ENCODE results near the gene PHF23.

PHF23 gene

GRCh38 chr17:7238420-7239090, 702 bp downstream of the PHF23 start:
- no peak for DNase-seq (ENCODE audit: low read depth in 1 of 2, low spot score in 1 of 2)

GRCh38 chr17:7237761-7238419, 1.4 kb downstream of the PHF23 start:
- peak; percentile 70 to 84 for DNase-seq (ENCODE audit: low read depth in 1 of 2, low spot score in 1 of 2)

- no peak for DNase-seq (ENCODE audit: low read depth in 1 of 2, low spot score in 1 of 2)
Measured at GRCh38 chr17:7237266-7237760, 1.9 kb downstream of the PHF23 start.

DNA sequence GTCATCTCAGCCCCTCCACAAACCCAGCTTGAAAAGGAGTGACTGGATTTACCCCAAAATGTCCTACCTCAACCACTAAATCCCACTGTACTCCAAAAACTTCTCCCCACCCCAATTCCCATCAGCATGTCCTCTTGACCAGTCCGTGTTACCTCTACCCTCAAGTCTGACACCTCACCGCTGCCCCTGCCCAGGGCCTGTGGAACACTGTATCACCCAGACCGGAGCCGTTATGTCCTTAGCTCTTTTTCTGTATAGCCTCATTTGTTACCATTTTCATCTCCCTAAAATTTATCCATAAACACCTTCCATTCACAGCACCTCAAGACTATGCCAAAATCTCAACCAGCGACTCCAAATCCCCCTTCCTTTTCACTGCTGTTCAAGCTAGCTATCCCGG, 2.4 kb downstream of the PHF23 start:
- no peak for DNase-seq (ENCODE audit: low read depth in 1 of 2, low spot score in 1 of 2)

- no peak for DNase-seq (ENCODE audit: low read depth in 1 of 2, low spot score in 1 of 2)
Measured at GRCh38 chr17:7235693-7236665, 3.3 kb downstream of the PHF23 start.

- peak; percentile 88 to 89 for DNase-seq (ENCODE audit: low read depth in 1 of 2, low spot score in 1 of 2)
Measured at GRCh38 chr17:7234083-7234951, 4.9 kb downstream of the PHF23 start, which contains the start of gene DVL2. DVL2 (minus strand) TSS chr17:7234517; CDS start chr17:7234262, 255 bp downstream.

- DNase-seq (ENCODE audit: low read depth in 1 of 2, low spot score in 1 of 2) = no peak
Measured at GRCh38 chr17:7233701-7234082, 5.6 kb downstream of the PHF23 start.

GRCh38 chr17:7232114-7232513, 7.1 kb downstream of the PHF23 start:
- no peak for DNase-seq (ENCODE audit: low read depth in 1 of 2, low spot score in 1 of 2)

- no peak for DNase-seq (ENCODE audit: low read depth in 1 of 2, low spot score in 1 of 2)
Measured at GRCh38 chr17:7229504-7229903, 9.8 kb downstream of the PHF23 start.

GRCh38 chr17:7228920-7229319, 10.3 kb downstream of the PHF23 start:
- no peak for DNase-seq (ENCODE audit: low read depth in 1 of 2, low spot score in 1 of 2)

DNA sequence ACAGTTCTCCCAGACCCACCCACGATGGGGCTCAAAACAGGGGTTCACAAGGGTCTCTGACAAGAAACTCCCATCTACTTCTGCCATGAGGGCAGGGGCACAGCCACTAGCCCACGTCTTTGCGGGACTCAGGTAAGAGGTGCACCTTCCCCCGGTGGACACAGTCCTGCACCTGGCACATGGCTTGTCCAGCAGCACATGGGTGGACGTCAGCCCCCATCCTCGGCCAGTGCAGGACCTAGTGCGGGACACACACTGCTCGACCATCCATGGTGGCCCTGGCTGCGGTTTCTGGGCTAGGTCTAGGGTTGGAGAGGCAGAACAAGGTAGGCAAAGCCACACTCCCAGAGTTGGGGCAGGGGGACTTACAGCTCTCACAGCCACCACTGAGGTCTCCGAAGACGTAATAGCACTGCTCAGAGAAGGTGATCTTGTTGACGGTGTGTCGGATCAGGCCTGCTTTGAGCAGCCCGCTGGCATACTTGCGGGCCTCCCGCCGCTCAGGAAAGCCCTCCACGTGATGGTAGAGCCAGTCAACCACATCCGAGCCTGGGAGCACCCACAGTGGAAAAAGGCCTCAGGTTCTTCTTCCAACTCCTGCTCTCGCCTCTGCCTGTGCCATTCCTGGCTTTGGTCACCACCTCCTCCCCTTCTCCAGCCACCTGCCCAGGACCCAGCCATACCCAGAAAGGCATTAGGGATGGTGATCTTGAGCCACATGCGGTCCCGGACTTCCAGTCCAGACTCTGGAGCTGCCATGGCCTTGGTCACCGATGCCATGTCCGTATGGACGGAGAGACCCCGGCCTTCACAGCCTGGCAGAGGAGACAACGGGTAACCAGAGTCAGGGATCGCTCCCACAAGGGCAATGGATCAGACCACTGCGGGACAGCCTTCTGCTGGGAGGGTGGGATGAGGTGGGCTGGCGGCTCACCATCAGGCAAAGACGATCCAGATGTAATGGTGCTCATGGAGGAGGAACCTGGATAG, 12.2 kb downstream of the PHF23 start:
- no peak for DNase-seq (ENCODE audit: low read depth in 1 of 2, low spot score in 1 of 2)

DNA sequence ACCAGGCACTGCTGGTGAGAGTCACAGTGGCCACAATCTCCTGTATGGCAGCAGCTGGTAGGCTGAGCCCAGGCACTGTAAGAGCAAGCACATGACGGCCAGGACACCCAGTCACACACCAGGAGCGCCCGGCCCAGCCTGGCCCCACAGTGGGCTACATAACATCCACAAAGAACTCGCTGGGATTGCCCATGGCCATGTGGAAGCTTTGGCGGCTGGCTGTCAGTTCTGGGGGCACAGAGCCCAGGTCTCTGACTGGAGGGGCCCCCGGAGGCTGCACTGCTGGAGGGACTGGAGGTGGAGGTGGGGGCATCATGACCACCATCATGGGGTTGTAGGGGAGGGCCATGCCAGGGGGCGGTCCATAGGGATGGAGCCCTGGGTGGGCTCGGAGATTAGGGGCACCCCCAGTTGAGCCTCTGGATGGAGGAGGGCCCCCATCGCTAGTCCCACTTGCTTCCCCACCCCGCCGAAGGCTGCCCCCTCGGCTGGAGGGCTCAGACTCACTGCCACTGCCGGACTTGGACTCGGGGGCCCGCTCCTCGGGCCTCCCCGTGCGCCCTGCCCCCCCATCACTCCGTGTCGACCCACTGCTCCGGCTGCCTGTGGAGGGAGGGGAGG, 13.4 kb downstream of the PHF23 start:
- DNase-seq (ENCODE audit: low read depth in 1 of 2, low spot score in 1 of 2) = no peak

- DNase-seq (ENCODE audit: low read depth in 1 of 2, low spot score in 1 of 2) = no peak
Measured at GRCh38 chr17:7224661-7225111, 14.6 kb downstream of the PHF23 start.

GRCh38 chr17:7224110-7224509, 15.1 kb downstream of the PHF23 start:
- DNase-seq (ENCODE audit: low read depth in 1 of 2, low spot score in 1 of 2) = no peak

DNA sequence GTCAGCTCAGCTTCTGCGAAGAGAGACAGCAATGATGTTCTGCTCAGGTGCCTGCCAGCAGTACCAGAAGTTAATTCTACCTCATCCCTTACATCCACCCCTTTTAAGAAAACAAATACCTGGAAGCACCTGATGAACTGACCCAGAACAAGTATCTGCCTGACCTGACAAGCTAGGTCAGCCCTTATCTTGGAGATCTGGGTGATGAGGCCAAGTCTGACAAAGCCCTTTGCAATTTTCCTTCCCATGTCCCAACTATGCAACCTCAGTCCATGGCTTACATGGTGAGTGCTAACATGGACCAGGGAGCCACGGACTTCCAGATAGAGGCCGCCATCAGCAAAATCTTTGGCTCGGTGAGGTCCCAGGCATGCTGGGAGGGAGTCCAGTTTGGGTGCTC, 15.9 kb downstream of the PHF23 start:
- DNase-seq (ENCODE audit: low read depth in 1 of 2, low spot score in 1 of 2) = no peak

GRCh38 chr17:7222972-7223292, 16.3 kb downstream of the PHF23 start:
- no peak for DNase-seq (ENCODE audit: low read depth in 1 of 2, low spot score in 1 of 2)

- DNase-seq (ENCODE audit: low read depth in 1 of 2, low spot score in 1 of 2) = no peak
Measured at GRCh38 chr17:7222093-7222971, 16.9 kb downstream of the PHF23 start.
